Measurements from ENCODE around the gene ICAM4.

Gene ICAM4

DNA sequence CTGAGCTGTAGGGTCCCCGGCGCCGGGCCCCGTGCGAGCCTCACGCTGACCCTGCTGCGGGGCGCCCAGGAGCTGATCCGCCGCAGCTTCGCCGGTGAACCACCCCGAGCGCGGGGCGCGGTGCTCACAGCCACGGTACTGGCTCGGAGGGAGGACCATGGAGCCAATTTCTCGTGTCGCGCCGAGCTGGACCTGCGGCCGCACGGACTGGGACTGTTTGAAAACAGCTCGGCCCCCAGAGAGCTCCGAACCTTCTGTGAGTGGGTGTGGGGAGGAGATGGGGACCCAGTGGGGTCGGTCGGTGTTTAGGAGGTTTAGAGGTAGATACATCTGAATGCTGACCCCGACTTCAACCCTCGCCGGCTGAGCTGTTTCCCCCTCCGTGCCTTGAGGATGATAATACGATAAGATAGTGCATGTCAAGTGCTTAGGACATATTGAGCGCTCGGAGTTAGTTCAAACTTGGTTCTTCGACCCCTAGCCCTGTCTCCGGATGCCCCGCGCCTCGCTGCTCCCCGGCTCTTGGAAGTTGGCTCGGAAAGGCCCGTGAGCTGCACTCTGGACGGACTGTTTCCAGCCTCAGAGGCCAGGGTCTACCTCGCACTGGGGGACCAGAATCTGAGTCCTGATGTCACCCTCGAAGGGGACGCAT lies 4.9 kb downstream of the ICAM4 start:
- DNase-seq (ENCODE audit: low read depth): no peak

DNA sequence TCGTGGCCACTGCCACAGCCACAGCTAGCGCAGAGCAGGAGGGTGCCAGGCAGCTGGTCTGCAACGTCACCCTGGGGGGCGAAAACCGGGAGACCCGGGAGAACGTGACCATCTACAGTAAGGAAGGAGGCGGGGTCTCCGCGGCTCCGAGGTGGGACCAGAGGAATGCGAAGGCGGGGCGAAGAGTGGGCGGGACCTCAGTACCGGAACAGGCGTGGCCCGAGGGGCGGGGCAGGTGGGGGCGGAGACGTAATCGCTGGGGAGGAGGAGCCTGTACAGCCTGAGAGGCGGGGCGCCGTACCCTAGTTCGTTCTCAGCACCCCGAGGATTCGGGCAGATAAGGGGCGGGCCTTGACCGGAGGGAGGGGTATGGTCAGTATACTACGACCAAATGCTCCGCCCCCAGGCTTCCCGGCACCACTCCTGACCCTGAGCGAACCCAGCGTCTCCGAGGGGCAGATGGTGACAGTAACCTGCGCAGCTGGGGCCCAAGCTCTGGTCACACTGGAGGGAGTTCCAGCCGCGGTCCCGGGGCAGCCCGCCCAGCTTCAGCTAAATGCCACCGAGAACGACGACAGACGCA lies 5.5 kb downstream of the ICAM4 start:
- no peak for DNase-seq (ENCODE audit: low read depth)

DNA sequence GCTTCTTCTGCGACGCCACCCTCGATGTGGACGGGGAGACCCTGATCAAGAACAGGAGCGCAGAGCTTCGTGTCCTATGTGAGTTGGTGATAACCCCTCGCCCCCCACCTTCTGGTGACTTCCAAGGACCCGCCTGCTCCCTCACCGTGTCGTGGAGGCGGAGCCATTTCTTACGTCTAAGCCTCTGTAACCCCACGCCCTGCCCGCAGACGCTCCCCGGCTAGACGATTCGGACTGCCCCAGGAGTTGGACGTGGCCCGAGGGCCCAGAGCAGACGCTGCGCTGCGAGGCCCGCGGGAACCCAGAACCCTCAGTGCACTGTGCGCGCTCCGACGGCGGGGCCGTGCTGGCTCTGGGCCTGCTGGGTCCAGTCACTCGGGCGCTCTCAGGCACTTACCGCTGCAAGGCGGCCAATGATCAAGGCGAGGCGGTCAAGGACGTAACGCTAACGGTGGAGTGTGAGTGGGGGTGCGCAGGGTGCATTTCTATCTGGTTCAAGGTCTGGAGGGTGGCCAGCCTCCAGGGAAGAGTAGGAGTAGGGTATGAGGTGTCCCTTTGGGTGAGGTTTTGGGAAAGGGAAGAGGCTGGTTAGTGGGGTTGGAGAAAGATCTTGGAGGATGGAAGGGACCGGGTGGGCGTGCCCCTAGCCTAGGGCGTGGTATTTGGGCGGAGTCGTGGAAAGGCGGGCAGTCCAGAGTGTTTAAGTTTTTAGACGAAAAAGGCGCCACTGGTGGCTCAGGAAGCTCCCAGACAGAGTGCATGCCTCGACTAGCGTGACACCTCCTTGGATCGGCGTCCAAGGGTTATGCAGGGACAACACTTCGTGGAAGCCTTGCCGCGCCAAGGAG lies 6.3 kb downstream of the ICAM4 start:
- DNase-seq (ENCODE audit: low read depth): no peak

DNA sequence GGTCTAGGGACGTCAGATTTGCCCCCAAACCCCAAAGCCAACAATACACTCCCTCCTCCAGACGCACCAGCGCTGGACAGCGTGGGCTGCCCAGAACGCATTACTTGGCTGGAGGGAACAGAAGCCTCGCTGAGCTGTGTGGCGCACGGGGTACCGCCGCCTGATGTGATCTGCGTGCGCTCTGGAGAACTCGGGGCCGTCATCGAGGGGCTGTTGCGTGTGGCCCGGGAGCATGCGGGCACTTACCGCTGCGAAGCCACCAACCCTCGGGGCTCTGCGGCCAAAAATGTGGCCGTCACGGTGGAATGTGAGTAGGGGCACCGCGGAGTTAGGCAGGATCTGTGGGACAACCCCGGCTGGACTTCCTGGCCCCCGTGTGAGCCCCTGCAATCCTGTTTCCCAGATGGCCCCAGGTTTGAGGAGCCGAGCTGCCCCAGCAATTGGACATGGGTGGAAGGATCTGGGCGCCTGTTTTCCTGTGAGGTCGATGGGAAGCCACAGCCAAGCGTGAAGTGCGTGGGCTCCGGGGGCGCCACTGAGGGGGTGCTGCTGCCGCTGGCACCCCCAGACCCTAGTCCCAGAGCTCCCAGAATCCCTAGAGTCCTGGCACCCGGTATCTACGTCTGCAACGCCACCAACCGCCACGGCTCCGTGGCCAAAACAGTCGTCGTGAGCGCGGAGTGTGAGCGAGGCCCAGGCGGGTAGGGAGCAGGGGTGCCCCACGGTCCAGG lies 7.0 kb downstream of the ICAM4 start:
- no peak for DNase-seq (ENCODE audit: low read depth)

DNA sequence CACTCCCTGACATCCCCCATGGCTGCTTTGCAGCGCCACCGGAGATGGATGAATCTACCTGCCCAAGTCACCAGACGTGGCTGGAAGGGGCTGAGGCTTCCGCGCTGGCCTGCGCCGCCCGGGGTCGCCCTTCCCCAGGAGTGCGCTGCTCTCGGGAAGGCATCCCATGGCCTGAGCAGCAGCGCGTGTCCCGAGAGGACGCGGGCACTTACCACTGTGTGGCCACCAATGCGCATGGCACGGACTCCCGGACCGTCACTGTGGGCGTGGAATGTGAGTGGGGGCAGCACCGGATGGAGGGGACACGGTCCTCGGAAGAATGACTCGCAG lies 7.6 kb downstream of the ICAM4 start:
- DNase-seq (ENCODE audit: low read depth): no peak

DNA sequence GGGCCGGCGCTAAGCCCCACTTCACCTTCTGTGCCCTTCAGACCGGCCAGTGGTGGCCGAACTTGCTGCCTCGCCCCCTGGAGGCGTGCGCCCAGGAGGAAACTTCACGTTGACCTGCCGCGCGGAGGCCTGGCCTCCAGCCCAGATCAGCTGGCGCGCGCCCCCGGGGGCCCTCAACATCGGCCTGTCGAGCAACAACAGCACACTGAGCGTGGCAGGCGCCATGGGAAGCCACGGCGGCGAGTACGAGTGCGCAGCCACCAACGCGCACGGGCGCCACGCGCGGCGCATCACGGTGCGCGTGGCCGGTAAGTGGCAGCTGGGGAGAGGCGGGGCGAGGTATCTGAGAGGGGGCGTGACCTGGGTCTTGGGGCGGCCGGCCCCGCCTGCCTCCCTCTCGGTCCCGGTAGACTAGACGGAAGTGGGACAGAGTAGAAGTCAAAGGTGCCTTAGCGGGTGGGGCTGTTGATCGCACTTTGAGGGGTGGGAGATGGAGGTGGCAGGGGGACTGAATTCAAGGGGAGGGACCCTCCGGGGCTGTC lies 8.6 kb downstream of the ICAM4 start:
- DNase-seq (ENCODE audit: low read depth): no peak

DNA sequence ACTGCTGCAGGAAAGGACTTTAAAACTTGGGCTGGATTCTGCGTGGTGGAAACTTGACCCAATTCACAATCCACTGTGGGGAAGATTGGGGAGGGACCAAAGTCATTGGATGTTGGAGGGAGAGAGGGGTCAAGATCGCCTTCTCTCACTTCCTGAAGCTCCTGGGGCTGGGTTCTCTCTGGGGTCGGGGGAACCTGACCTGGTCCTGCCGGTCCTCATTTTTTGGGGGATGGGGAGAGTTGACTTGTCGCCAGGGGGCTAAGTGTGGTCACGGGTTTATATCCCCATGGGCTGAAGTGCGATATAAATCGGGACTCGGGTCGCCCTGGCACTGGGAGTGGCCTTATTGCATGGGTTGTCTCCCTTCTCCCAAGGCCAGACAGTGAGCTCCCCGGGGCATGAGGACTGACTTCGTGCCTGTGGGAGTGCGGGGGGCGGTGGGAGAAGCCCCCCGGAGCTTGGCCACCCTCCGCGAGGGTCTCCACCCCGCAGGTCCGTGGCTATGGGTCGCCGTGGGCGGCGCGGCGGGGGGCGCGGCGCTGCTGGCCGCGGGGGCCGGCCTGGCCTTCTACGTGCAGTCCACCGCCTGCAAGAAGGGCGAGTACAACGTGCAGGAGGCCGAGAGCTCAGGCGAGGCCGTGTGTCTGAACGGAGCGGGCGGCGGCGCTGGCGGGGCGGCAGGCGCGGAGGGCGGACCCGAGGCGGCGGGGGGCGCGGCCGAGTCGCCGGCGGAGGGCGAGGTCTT lies 9.3 kb downstream of the ICAM4 start:
- no peak for DNase-seq (ENCODE audit: low read depth)

DNA sequence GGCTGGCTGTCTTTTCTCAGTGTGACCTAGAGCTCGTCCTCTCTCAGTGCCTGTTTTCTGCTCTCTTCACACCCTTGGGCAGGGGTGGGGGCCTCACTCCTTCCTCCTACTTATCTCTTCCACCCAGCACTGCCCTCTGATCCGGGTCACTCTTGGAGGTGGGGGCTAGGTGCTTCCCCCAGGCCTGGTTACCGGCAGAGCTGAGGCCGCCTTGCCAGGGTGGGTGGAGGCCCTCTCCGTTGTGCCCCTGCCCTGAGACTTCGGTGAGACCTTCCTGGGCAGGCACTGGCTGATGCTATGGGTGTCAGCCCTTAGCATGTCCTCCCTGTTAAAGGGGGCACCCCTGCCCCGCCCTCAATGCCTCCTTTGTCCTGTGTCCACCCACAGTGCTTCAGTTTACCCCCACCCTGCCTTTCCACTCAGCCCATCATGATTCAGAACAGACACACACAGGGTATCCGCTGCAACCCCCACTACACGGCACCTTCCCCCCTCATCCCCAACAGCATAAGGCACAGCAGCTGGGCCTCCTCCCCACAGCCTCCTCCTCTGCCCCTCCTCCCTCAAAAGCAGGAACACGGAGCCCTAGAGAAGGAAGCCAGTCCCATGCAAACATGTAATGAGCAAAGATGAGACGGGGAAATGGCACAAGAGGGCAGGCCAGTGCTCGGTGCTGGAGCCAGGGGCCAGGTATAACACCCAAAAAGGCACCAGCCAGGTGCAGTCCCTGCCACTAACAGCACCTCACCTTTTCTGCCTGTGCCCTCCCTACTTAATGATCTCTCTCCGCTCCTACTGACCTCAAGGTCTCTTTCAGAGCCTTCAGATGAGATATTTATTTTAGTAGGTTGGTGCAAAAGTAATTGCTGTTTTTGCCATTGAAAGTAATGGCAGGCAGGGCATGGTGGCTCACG lies 13.0 kb downstream of the ICAM4 start:
- DNase-seq (ENCODE audit: low read depth): no peak

DNA sequence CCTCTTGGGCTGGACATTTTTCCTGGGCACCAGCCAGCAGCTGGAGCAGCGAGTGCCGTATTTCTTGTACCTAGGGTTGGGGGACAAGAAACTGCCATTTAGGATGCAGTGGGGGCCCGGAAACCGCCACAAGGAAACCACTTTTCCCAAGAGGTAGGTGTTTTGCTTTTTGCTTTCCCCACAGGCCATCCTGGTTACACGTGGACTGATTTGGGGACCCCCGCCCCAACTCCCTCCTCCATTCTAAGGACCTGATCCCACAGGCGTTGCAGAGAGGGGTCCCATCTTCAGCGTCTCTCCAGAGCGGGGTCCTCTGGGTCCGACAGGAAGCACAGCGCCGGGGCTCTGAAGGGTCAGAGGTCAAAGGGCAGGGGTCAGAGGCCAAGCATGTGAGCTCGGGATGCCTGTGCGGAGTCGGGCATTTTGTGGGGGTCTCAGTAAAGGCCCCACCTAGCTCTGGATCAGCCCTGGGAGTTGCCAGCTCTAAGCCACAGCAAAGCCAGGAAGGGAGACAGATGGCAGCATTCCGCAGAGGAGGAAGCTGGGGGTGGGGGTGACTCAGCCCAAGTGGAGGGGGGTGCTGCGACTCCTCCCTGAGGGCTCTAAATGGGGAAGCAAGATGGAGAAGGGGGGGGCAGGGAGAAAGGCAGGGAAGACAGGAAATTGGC lies 18.5 kb downstream of the ICAM4 start:
- no peak for DNase-seq (ENCODE audit: low read depth)

DNA sequence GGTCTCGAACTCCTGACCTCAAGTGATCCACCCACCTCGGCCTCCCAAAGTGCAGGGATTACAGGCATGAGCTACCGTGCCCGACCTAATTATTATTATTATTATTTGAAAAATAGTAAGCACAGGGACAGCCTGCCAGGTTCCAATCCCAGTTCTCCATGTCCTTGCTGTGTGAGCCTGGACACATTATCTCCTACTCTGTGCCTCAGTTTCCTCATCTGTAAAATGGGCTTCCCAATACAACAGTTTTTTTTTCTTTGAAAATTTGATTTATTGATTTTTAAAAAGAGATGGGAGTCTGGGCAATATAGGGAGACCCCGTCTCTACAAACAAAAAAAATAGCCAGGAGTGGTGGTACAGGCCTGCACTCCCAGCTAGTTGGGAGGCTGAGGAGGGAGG lies 19.6 kb downstream of the ICAM4 start:
- no peak for DNase-seq (ENCODE audit: low read depth)

DNA sequence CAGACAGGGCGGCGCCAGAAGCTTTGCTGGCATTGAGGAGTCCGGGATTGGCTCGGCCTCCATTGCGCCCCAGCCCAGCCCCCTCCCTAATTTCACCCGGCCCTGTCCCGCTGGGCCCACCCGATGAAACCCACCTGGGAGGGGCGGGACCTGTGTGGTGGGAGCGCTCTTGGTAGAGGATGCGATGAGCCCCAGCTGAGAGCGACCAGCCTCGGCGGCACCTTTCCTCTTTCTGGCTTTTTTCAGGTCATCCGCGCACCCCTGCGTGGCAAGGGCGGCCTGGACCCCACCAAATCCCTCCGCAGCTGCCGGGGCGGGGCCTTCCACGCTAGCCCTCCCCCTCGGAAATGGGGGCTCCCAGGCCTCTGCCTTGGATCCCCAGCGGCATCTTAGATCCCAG lies 22.7 kb downstream of the ICAM4 start, which contains the start of gene ZGLP1:
Gene ZGLP1 (minus strand): TSS at position 393 of the 400 bp plus-strand sequence.
- DNase-seq (ENCODE audit: low read depth): no peak

DNA sequence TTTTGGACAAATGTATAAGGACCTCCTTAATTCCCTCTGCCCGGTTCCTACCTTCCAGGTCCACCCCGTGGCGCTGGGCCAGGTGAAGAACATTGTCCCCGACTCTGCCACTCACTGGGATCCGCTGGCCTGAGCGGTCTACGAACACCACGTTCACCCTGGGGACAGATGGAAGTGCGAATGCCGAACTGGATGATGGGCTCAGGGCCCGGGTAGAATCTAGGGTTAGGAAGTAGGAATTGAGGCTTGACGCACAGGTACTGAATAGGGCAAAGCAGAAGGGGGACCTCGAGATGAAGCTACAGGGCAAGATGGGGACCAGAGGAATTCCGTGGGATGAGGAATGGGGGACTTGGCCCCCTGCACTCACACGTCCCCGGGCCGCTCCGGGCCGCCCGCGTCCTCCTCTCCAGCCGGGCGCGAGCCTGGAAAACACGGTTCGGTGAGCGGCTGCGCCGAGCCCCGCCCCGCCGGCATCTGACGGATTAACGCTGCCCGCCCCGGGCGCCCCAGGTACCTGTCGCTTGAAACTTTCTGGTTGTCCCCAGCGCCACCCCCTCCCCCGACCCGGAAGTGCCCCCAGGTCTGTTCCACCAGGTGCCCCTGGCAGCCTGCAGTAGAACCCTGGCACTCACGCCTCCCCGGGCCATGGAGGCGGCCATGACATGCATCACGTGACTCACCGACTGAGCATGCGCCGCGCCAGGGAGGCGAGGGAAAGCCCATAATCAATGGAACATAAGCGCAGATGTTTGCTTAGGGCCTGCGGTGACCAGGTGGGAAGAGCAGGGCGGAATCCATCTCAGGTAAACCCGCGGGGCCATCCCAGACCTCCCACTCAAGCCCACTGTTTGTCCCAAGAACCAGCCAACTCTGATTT lies 28.8 kb downstream of the ICAM4 start, which contains the start of gene FDX2:
Gene FDX2 (minus strand): TSS at position 681 of the 880 bp plus-strand sequence. CDS start 19 bp downstream, at position 662.
- peak; percentile 57 for DNase-seq (ENCODE audit: low read depth)

DNA sequence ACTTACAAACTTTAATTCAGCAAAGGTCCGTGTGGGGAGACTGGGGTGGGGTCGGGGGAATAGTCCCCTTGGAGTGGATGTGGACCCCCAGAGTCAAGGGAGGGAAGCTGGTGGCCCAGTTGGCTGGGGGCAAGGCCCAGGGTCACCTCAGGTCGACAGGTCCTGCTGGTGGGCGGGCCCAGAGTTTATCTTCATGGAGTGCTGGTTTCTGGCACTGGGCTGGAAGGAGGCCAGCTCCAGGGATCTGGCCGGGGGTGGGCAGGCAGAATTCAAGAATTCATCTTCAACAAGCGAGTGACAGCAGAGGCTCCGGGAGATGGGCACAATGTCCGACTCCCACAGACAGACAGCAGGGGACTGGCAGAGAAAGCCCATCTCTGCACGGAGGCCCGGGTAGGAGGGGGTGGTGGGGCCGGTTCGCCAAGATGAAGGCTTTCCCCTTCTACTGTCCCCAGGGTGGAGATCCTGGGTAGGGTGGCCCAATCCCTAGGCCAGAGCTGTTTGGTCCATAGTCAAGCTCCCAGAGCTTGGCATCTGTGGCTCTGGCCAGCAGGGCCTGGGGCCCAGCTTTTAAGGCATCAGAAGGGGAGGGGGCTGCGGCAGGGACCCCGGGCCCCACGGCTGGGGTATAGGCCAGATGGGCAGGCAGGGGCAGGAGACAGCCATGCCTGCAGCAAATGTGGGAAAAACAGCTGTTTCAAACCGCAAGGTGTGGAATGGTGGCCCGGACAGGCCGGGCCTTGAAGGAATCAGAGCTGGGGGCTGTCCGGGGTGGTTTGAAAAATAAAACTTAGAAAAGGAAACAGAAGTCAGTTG lies 29.7 kb downstream of the ICAM4 start:
- DNase-seq (ENCODE audit: low read depth): no peak

DNA sequence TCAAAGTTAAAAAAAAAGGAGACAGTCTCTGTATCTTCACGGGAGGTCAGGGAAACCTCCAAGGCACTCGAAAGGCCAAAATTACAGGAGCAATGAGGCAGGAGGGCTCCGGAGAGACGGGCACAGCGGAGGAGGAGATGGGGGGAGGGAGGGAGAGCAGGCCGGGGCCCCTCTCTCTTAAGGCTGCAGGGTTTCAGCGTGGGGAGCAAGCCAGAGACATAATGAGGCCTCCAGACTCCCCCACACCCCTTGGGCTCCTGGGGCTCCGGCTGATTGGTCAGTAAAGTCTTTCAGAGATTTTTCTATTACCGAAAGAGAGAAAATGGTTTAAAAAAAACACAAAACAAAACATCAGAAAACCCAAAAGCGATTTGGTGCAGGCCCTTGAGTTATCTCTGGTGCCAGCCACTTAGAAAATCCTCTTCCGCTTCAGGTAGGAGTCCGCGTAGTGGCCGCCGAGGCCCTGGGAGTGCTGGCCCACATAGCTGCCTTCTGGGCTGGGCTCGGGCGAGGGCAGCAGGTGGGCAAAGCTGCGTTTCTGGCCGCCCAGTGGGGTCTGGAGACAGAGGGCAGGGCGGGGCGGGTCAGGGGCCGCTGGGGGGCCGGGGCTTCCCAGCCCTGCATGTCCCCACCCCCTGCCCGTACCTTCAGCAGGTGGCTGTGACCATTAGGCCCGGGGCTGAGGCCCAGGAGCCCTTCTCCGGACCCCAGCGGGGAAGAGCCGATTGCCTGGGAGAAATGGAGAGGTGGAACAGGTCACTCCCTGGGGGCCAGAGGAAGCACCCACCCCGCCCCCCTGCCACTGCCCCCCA lies 30.5 kb downstream of the ICAM4 start:
- no peak for DNase-seq (ENCODE audit: low read depth)

DNA sequence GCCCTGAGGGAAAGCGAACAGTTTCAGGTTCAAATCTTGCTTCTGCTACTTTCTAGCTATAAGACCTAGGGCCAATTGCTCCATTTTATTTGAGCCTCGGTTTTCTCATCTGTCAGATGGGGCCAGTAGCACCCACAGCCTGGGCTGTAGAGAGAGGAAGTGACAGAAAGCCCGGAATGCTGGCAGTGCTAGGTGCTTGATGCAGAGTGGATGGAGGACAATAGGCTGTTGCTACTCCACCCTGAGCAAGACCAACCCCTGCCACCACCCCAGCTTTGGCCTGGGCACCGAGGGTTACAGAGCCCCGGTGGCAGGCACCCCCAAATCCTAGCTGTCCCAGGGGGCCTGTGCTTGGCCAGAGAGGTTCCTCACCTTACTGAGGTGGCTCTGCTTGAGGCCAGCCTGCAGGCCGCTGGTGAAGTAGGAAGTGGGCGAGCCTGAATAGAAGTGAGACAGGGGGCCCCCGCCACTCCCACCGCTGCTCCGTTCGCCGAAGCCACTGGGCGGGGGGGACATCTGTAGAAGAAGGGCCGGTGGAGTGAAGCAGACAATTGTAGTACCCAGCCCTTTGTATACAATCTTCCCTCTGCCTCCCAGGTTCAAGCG lies 31.2 kb downstream of the ICAM4 start:
- no peak for DNase-seq (ENCODE audit: low read depth)

DNA sequence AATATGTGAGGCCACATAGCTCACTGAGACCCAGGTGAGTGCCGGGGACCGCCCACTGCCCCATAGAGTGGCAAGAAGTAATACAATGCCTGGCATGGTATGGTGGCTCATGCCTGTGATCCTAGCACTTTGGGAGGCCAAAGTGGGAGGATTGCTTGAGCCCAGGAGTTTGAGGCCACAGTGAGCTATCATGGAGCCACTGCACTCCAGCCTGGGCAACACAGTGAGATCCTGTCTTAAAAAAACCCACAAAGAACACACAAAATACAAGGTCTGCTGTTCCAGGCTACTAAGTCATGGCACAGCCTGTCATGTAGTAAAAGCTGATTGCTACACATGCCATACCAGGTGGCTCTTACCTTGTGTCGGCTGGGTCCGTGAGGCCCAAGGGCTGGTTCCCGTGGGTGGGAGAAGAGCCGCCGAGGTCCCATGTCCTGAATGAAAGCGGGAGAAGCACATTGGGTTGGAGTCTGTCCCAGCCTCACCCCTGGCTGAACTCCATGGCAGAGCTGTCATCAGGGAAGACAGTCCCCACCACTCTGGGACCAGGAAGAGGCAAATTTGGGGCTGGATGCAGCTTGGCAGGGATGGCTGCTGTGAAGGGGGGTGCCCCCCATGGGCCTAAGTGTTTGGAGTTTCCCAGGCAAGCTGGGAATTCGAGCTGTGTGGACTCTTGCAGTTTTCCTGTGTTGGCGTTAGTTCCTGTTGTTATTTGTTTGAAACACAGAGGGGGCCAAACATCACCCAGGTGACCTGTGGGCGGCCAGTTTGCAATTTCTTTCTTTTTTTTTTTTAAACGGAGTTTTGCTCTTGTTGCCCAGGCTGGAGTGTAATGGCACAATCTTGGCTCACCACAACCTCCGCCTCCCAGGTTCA lies 32.3 kb downstream of the ICAM4 start:
- DNase-seq (ENCODE audit: low read depth): no peak

Measured in HS-27A (cell line).